ENCODE measurements around the gene OR1N2.

DNA sequence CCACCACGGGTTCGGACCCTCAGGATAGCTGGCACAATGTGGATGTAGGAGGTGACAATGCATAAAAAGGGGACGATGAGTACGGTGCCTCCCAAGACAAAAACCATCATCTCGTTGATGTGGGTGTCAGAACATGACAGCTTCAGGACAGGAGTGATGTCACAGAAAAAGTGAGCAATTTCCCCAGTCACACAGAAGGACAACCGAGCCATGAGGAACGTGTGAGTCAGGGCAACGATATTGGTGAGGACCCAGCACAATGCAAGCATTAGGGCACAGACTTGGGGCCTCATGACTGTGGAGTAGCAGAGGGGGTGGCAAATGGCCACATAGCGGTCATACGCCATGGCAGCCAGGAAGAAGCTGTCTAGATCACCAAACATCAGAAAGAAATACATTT, 26.3 kb upstream of the OR1N2 start:
- TF ChIP-seq CTCF (IDR thresholded peaks at IDR 0.05 in 4 of 5, conservative IDR thresholded peaks at IDR 0.05 in 1 of 5) (no peak), POLR2A (IDR thresholded peaks at IDR 0.05) (no peak)
